ENCODE results near the gene YIF1A.

YIF1A gene

GRCh38 chr11:66288671-66289547, at the start of gene YIF1A:
TSS of gene YIF1A (minus strand) at chr11:66289143. CDS start at chr11:66288985, 158 bp downstream.
- DNase-seq, result peak; percentile 99

GRCh38 chr11:66337103-66337899, 48.4 kb upstream of the YIF1A start:
- DNase-seq, result no peak

GRCh38 chr11:66336234-66337102, 47.5 kb upstream of the YIF1A start, which contains the start of gene RIN1:
TSS of gene RIN1 (minus strand) at chr11:66336434. CDS start at chr11:66336402, 32 bp downstream.
- DNase-seq, result peak; percentile 60

- no peak for DNase-seq
These were observed 46.7 kb upstream of the YIF1A start for GRCh38 chr11:66335531-66336233.

- DNase-seq, result no peak
These were observed 45.9 kb upstream of the YIF1A start for GRCh38 chr11:66334605-66335442.

- no peak for DNase-seq
These were observed 45.1 kb upstream of the YIF1A start for GRCh38 chr11:66333896-66334604.

GRCh38 chr11:66333220-66333877, 44.4 kb upstream of the YIF1A start:
- DNase-seq, result no peak

GRCh38 chr11:66332371-66333219, 43.7 kb upstream of the YIF1A start:
- no peak for DNase-seq

GRCh38 chr11:66331542-66332370, 42.8 kb upstream of the YIF1A start:
- DNase-seq, result no peak

GRCh38 chr11:66330931-66331330, 42.0 kb upstream of the YIF1A start:
- no peak for DNase-seq

- DNase-seq, result no peak
These were observed 40.3 kb upstream of the YIF1A start for GRCh38 chr11:66329165-66329673.

GRCh38 chr11:66328302-66329144, 39.6 kb upstream of the YIF1A start:
- DNase-seq, result peak; percentile 70

GRCh38 chr11:66328031-66328301, 39.0 kb upstream of the YIF1A start:
- DNase-seq, result no peak

GRCh38 chr11:66327171-66328030, 38.5 kb upstream of the YIF1A start:
- no peak for DNase-seq

- DNase-seq, result no peak
These were observed 37.5 kb upstream of the YIF1A start for GRCh38 chr11:66326261-66327111.
